Mucosa of rectum (tissue), 2 donors: Measurements from ENCODE around the gene PSG5.
"Not testable (repeated sequence)": the region's sequence is repeated elsewhere in the genome, so short reads cannot be mapped to it uniquely, and the experiment has no call there.

Experiments
- H3K27ac ChIP-seq, 2 donors: one replicate each; pipeline ENCODE4 v1.7.0; 2013; ENCODE audit warnings: inconsistent platforms in 2 of 2, low read depth in 2 of 2, low read length in 2 of 2
- H3K27me3 ChIP-seq, 2 donors: one replicate each; pipeline ENCODE4 v1.7.0; 2013; ENCODE audit warnings: low read length in 2 of 2; ENCODE audit not compliant: control insufficient read depth in 2 of 2, insufficient read depth in 2 of 2
- H3K36me3 ChIP-seq, 2 donors: one replicate each; pipeline ENCODE4 v1.7.0; 2013; ENCODE audit warnings: low read length in 2 of 2; ENCODE audit not compliant: control insufficient read depth in 2 of 2, insufficient read depth in 2 of 2
- H3K4me1 ChIP-seq, 2 donors: one replicate each; pipeline ENCODE4 v1.7.0; 2013; ENCODE audit warnings: low read length in 2 of 2, mild to moderate bottlenecking in 1 of 2; ENCODE audit not compliant: control insufficient read depth in 2 of 2, insufficient read depth in 2 of 2
- H3K4me3 ChIP-seq, 2 donors: one replicate each; pipeline ENCODE4 v1.7.0; 2013; ENCODE audit warnings: low read length in 2 of 2
- H3K9ac ChIP-seq, 2 donors: one replicate each; pipeline ENCODE4 v1.7.0; 2013; ENCODE audit warnings: low read length in 2 of 2, low read depth in 1 of 2, mild to moderate bottlenecking in 1 of 2
- H3K9me3 ChIP-seq, 2 donors: one replicate each; pipeline ENCODE4 v1.7.0; 2013; ENCODE audit warnings: low read length in 2 of 2; ENCODE audit not compliant: control insufficient read depth in 2 of 2
- donor health status: healthy.
- donor health status: Normal muscosa, but diverticular disease.

Gene PSG5

DNA sequence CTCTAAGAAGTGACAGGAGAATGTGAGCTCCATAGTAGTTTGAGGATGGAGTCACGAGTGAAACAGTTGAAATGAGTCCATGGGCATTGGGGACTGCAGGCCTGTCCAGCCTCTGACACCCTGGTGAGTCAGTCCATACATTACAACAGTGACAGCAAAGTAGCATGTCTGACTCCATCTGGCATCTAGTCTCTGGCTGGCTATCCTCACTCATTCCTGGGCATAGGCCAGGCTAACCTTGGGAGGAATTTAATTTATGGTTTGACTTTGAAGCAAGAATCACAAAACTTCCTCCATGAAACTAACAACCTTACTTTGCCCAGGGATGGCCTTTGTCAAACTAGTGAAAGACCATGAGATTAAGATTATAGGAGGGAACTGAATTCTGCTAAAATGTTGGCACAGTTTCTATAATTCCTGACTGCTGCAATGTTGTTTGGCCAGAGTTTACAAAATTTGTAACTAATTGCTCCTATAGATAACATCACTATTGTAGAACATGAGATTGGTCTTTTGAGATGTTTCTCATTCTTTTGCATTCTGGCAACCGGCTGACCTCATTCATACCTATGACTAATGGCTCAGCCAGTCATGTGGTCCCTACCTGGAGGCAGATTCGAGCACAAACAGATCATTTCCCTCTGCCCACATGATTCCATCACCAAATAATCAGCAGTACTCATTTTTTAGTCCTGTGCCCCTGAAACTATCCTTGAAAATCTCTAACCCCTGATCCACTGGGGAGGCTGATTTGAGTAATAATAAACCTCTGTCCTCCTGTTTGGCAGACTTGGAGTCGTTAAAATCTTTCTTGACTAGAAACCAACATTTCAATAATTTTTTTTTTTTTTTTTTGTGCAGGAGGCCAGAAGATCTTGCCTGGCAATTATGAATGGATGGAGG is 4.2 kb downstream of the PSG5 start:
- H3K4me3 ChIP-seq, H3K36me3 ChIP-seq, H3K9ac ChIP-seq, H3K27me3 ChIP-seq, H3K27ac ChIP-seq, H3K9me3 ChIP-seq, H3K4me1 ChIP-seq: not testable (repeated sequence)

GRCh38 chr19:43179569-43180147 is 6.7 kb downstream of the PSG5 start:
- not testable (repeated sequence) for H3K4me1 ChIP-seq, H3K9me3 ChIP-seq, H3K27ac ChIP-seq, H3K27me3 ChIP-seq, H3K4me3 ChIP-seq, H3K36me3 ChIP-seq, H3K9ac ChIP-seq

DNA sequence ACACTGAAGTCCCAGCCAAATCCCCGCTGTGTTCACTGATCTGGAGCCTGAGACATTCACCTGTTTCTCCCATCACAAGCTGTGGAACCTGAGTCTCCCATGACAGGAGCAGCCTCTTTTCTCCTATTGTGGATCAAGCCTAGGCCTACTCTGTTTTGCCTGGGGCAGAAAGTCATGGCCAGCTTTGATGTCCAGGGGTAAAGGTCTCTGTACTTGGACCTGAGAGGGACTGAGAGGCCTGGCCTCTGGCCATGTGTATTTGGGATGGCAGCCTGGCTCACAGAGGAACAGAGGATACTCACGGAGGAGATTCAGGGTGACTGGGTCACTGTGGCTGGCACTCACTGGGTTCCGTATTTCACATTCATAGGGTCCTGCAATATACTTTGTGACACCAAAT is 7.8 kb downstream of the PSG5 start:
- not testable (repeated sequence) for H3K4me3 ChIP-seq, H3K36me3 ChIP-seq, H3K27me3 ChIP-seq, H3K4me1 ChIP-seq, H3K27ac ChIP-seq, H3K9ac ChIP-seq, H3K9me3 ChIP-seq

DNA sequence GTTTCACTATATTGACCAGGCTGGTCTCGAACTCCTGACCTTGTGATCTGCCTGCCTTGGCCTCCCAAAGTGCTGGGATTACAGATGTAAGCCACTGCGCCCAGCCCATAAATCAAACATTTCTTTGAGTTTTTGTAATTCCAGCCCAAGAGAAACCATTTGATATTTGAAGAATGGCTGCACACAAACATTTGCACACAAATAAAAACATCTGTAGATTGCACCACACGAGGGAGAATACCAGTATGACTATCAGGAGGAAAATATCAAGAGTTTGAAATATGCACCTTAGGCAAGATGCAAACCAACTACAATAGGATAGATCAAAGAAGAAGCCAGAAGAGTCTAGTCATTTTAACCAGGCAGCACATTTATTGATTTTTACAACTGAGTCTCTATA is 20.4 kb downstream of the PSG5 start:
- H3K4me1 ChIP-seq, H3K27ac ChIP-seq, H3K27me3 ChIP-seq, H3K36me3 ChIP-seq, H3K9ac ChIP-seq, H3K9me3 ChIP-seq, H3K4me3 ChIP-seq: not testable (repeated sequence)

- H3K9ac ChIP-seq, H3K36me3 ChIP-seq, H3K27ac ChIP-seq, H3K4me1 ChIP-seq, H3K9me3 ChIP-seq, H3K4me3 ChIP-seq, H3K27me3 ChIP-seq: not testable (repeated sequence)
Observed at GRCh38 chr19:43163135-43163534, 23.2 kb downstream of the PSG5 start.

GRCh38 chr19:43162261-43162660 is 24.1 kb downstream of the PSG5 start:
- H3K9ac ChIP-seq, H3K4me3 ChIP-seq: not testable (repeated sequence)

DNA sequence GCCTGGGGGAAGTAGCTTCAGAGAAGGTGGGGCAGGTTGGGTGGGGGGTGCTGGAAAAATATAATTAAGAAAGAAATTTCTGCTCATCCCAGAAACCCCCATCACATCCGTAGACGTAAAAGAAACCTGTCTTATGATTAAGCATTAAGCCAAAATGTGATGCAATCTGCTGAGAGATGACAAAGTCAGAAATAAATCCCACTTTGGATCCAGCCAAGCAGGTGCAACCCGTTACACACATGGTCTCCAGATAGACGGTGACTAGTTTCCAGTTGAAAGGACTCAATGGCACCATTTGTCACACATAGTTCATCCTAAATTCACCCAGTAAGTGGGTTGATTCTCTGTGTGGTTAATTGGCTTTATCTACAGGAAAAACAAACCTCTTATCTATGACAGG is 34.1 kb downstream of the PSG5 start:
- Histone ChIP-seq H3K9me3 (no peaks in the 10 kb centered on the region), H3K9ac (no peak overlapping the region), H3K4me3 (no peak overlapping the region), H3K4me1 (no peaks in the 10 kb centered on the region), H3K27ac (no peak overlapping the region), H3K27me3 (no peaks in the 10 kb centered on the region), H3K36me3 (no peaks in the 10 kb centered on the region)

More at GRCh38 chr19:43162261-43162660, 24.1 kb downstream of the PSG5 start:
- not testable (repeated sequence) for H3K9me3 ChIP-seq, H3K4me1 ChIP-seq, H3K36me3 ChIP-seq, H3K27me3 ChIP-seq, H3K27ac ChIP-seq

DNA sequence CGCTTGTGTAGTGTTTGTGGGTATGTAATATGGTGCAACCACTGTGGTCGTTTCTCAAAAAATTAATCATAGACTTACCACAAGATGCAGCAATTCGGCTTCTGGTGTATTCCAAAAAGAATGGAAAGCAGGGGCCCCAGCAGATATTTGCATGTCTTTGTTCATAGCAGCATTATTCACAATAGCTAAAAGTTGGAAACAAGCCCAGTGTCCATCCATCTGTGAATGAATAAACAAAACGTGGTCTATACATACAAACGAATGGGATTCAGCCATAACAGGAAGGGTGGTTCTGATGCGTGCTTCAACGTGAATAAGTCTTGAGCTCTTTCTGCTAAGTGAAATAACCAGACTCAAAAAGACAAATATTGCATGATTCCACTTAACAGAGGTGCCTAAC is 36.5 kb downstream of the PSG5 start:
- H3K36me3 ChIP-seq, H3K4me1 ChIP-seq, H3K27me3 ChIP-seq, H3K9ac ChIP-seq, H3K27ac ChIP-seq, H3K4me3 ChIP-seq, H3K9me3 ChIP-seq: not testable (repeated sequence)

GRCh38 chr19:43148233-43148632 is 38.1 kb downstream of the PSG5 start:
- H3K27me3 ChIP-seq = no peaks in the 10 kb centered on the region
- no peaks in the 10 kb centered on the region for H3K4me1 ChIP-seq
- no peak overlapping the region for H3K9ac ChIP-seq

GRCh38 chr19:43141763-43142162 is 44.6 kb downstream of the PSG5 start:
- H3K27me3 ChIP-seq, H3K27ac ChIP-seq, H3K9me3 ChIP-seq, H3K9ac ChIP-seq, H3K4me3 ChIP-seq, H3K4me1 ChIP-seq, H3K36me3 ChIP-seq: not testable (repeated sequence)

More at GRCh38 chr19:43148233-43148632, 38.1 kb downstream of the PSG5 start:
- no peaks in the 10 kb centered on the region for H3K36me3 ChIP-seq
- H3K27ac ChIP-seq = no peak overlapping the region
- no peaks in the 10 kb centered on the region for H3K9me3 ChIP-seq
- H3K4me3 ChIP-seq = no peak overlapping the region
